HG02981 (cell line): Measurements from ENCODE around the gene RASA3.
"Not testable (repeated sequence)": the region's sequence is repeated elsewhere in the genome, so short reads cannot be mapped to it uniquely, and the experiment has no call there.

Source experiments
- ATAC-seq: cut with Tn5 transposase; IDR thresholded peaks from one replicate; pipeline ENCODE4 v1.9.1; 2021; ENCODE audit warnings: mild to moderate bottlenecking, moderate library complexity; ENCODE audit not compliant: unreplicated experiment

The RASA3 gene

DNA sequence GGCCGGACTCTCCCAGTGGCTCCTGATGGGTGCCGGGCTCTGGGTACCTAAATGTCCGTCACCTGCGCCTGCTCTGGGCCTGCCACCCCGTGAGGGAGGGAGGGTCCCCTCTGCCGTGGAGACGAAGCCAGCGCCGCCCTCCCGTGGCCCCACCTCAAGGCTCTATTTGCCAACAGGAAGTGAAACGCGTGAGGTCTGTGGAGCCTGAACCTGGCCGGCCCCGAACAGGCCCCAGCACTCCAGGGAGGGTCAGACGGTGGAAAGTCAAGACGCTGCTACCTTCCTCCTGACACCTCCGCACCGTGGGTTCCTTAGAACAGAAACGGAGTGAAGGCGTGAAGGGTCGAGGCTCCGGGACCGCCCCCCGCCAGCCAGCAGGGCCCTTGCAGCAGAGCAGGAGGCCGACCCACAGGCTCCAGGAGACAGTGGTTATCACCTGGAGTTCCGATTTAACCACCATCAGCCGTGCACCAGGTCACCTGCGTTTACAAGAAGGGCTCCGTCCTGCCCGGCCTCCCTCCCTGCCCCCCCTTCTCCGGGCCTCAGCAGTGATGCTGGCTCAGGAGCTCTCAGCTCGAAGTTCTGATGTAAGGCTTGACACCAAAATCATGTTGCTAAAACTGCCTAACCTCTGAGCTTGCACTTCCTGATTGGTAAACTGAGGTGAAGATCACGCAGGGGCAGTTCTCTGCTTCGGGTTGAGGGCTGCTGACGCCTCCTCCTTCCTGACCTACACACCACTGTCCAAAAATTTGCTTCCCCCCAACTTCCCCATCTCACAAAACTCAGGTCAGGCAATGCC lies 107.6 kb downstream of the RASA3 start:
- ATAC-seq, result no peak

DNA sequence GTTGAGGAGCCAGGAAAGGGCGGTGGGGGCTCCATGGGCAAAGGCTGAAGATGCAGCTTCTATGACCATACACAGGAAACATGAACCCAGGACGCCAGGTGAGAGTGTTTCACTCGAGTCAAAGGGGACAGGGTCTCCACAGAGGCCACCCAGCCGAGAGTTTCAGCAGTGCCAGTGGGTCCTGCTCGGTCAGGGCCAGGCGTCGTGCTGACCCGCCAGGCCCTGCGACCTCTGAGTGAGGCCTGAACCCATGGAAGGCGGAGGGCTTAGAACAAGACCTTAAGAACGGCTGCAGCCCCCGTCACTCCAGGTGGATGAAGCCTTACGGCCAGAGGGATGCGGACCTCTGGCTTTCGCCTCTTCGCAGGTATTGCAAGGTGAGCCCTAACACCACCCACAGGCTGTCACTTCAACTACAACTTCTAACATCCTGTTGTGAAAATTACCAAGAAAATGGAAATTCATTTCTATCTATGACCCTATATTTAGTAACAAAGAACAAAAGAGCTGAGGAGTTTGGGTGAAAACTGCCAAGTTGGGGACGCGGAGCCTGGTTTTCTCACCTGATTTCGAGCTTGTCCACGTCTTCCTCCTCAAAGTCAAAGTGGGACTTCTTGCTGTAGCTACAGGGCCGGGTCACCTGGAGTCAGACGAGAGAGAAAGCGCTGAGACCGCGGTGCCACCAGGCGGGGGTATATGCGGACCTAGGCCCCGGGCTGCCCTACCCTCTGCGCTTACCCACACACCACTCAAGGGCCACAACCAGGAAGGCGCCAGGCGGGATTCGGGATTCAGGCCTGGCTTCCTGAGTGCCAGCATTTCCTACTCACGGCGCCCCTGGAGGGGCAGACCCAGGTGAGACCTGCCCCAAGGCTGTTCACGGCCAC lies 108.5 kb downstream of the RASA3 start:
- no peak for ATAC-seq

DNA sequence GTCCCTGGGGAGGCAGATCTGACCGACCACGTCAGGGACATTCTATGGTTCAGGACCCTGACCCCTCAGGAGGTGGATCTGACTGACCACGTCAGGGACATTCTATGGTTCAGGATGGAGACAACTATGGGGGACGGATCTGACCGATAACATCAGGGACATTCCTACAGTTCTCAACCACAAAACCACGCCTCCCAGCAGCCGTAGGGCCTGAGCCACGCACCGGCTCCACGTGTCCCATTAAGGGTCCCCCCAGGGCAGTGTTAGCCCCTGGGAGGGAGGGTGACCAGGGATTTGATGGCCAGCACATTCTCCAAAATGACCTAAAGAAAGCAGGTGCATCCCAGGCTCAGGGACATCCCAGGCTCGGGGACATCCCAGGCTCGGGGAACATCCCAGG lies 109.5 kb downstream of the RASA3 start:
- no peak for ATAC-seq

DNA sequence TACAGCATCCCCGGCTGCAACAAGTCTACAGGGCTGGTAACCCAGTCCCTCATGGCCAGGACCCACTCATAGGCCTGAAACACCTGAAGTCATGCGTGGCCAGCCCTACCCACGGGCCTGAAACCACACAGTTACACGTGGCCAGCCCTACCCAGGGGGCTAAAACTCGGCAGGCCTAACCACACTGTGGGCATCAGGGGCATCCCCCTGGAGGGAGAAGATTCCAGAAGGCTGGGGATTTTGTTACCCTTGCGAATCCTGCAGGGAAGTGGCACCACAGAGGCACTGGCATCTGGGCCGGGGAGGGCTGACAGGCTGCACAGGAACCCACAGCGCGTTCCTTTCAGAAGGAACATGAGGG lies 110.1 kb downstream of the RASA3 start:
- ATAC-seq, result no peak

DNA sequence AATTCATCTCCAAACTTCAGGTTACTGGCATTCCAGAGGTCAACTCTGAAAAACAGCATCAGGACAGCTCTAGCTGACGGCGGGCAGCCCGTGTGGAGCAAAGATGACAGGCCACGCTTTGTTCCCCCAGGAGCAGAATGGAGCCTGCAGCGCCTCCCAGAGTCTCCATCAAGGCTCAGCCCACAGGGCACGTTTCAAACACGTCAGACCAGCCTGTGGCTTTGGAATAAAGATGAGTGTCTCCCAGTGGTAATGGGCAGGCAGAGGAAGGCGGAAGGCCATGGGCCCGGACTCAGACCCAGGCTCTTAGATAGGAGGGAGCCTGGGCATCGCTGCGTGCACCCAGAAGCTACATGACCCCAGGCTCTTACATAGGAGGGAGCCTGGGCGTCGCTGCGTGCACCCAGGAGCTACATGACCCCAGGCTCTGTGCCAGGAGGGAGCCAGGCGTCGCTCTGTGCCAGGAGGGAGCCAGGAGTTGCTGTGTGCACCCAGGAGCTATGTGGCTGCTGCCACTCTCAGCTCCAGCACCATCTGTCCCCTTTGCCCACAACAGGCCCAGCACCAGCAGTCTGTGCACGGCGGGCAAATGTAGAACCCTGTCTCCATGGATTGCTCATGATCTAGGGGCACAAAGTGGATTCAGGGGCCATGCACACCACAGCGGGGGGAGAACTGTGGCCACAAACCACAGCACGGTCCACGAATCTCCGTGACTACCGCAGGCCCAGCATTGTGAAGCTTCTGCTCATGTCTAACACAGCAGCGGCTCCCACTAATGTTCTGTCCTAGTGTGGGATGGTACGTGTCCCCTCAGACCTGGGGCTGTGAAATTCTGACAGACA lies 110.7 kb downstream of the RASA3 start:
- no peak for ATAC-seq

DNA sequence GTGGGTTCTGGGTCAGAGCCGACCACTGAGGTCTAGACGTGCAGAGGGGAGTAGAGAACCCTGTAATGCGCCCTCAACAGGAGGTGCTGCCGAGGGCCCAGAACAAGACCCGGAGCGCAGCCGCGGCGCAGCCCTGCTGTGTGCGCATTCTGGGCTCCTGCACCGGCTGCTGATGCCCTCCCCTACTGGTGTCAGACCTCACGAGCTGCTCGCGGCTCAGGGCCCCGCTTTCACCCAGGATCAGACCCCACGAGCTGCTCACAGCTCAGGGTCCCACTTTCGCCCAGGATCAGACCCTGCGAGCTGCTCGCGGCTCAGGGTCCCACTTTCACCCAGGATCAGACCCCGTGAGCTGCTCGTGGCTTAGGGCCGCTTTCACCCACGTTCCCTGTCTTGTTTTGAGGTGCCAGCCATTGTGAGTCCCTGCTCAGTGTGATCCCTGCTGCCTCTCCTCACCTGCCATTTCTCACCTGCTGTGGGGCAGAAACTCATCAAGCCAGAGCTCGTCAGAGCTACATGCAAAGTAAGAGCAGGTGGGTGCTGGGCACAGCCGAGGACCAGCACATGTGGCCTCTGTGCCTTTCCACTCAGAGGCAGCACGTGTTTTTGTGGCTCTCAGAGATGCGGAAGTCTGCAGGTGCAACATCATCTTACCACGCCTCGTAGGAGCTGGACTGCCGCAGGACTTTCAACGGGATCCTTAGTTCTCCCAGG lies 111.5 kb downstream of the RASA3 start:
- ATAC-seq, result no peak

DNA sequence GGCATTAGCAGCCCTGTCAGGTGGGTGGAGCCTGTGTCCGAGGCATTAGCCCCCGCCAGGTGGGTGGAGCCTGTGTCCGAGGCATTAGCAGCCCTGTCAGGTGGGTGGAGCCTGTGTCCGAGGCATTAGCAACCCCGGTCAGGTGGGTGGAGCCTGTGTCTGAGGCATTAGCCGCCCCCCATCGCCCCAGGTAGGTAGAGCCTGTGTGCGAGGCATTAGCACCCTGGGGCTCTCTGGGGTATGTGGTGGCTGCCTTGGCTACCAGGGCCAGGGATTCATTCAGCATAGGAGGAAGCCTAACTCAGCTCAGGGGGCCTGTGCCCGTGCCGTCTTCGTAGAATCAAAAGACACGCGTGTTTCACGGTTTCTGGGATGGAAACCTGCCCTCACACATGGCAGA lies 112.3 kb downstream of the RASA3 start:
- ATAC-seq, result not testable (repeated sequence)

DNA sequence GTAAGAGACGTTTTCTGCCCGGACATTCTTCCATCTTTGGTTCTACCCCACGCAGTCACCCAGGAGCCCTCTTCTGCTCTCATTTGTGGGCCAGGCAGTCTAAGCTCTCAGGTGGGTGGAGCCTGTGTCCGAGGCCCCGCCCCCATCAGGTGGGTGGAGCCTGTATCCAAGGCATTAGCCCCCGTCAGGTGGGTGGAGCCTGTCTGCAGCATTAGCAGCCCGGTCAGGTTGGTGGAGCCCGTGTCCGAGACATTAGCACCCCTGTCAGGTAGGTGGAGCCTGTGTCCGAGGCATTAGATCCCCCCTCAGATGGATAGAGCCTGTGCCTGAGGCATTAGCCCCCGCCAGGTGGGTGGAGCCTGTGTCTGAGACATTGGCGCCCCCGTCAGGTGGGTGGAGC lies 113.1 kb downstream of the RASA3 start:
- ATAC-seq, result no peak

DNA sequence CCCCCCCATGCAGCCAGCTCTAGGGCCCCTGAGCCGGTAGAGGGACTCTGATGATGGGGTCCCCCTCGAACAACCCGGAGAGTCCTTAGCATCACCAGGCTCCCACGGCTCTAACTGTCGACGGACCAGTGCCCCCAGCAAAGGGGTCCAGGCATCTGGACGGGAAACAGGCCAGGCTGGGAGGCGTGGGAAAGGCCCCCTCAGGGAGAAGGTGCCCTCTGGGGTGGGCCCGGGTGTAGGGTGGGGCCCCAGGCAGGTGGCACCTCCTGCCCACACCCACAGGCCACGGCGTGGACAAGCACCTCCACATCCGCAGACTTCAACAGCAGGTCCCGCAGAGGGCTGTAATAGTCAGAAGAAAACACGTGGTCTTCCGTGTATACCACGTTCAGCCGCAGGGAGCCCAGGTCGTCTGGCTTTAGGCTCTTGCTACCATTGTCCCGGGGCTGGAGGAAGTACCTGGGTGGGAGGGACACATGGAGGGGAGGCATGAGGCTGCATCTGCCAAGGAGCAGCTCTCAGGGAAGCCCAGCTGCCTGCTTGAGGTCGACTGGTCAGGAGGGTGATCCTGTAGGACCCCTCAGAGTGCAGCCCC lies 113.9 kb downstream of the RASA3 start:
- no peak for ATAC-seq

DNA sequence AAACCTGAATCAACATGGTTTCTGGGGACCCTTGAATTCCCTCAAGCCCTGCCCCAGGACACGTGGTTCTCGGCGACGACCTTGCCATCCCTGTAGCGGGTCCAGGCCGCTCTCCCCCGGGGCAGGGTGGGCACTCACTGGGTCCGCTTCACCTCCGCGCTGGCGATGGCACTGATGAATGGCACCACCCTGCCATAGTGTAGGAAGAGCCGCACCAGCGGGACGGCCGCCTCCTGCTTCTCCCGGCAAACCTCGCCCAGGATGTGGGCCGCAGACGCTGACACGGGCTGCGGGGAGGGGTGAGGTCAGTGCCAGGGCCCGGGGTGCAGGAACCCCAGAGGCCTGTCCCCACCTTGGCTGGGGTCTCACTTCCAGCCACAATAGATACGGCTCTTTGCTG lies 114.5 kb downstream of the RASA3 start:
- no peak for ATAC-seq

DNA sequence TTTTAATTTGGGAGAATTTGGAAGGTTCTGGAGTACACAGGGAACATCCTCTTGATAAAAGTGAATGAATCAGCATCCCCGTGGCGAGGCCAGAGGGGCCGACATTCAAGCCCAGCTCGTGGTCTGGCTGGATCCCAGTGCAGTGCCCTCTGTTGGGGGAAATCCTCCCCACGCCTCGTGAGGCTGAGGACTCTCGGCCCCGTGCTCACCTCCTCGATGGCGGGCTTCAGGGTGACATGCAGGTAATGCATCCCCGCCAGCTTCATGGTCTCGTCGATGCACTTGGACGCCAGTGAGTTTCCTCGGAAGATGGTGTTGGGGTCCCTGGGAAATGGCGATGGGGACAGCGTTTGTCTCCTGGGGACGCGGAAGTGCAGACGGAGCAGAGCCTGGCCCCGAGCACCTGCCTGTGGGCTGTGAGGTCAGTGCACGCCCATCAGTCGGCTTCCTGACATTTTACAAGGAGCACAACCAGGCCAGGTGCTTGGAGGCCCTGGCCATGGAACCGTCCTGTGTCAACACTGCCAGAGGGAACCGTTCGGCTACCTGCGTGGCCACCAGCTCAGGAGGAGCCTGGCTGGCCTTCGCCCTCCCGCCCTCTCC lies 115.3 kb downstream of the RASA3 start:
- no peak for ATAC-seq

DNA sequence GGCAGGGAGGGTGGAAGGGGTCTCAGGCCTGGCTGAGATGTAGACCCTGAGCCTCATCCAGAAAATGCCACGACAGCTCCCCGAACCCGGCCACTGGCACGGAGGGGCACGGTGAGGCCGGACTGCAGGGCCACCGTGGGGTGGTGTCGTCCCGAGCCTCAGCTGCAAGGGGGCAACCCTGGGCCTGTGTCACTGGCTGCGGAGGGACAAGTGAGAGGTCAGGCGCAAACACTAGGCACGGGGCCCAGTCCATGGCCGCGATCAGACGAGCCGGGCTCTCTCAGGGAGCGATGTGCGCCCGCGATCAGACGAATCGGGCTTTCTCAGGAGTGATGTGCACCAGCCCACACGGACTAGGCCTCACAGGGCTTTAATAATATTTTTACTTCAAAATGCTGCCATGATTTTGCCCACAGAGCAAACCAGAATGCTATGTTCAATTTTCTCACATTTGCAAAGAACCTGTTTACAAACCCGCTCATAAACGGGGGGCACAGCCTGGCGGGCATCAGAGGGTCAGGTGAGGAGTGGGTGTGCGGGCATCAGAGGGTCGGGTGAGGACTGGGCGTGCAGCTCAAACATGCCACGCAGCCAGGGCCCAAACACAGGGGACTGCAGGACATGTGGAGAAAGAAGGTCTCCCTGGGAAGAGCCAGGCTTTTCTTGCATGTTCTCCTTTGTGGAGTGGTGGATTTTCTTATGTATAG lies 115.9 kb downstream of the RASA3 start:
- ATAC-seq, result no peak

DNA sequence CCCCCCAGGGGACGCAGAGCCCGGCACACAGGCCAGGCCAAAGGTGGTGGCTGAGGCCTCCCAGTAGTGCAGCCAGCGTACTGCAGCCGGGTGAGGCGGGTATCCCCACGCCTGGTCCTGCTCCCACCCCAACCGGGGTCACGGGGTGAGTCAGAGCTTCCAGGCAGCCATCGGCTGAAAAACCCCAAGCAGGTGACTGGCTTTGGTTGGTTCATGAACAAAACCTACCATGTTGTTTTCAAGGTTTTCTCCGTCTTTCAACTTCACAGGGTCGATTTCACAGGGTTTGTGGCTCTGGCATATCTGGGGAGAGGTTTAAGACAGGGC lies 116.5 kb downstream of the RASA3 start:
- no peak for ATAC-seq

DNA sequence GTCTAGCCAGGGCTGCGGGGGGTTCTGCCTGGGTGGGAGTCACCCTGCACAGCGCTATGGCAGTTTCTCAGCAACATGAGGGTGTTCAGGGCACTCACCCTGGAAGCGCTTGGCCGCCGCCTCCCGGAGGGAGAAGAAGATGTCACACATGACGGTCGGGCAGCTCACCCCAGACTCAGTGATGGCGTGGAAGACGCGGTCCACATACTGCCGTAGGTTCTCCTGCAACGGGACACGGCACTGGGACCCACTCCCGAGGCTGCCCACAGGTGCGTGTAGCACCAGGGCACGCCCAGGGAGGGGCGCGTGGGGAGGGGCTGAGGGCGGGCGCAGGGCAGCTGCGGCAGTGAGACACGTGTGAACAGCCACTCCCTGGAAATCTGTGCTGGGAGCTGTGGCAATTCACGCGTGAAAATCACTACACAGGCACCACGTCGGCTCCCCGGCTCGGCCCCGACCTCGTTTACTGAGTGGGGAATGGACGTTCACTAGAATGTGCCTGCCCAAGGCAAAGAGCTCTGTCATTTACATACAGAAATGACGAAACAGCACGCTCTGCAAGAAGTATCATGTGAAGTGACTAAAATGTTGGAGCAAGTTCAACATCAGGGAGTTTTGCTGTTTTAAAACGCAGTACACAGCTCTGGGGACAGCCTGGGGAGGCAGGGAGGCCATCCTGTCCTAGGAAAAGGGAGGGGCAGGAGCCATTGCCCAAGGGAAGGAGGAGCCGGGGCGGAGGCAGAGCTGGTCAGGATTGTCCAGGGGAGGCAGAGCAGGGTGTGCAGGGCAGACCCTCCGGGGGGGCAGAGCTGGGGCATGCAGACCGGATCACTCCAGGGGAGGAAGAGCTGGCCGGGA lies 117.1 kb downstream of the RASA3 start:
- no peak for ATAC-seq

DNA sequence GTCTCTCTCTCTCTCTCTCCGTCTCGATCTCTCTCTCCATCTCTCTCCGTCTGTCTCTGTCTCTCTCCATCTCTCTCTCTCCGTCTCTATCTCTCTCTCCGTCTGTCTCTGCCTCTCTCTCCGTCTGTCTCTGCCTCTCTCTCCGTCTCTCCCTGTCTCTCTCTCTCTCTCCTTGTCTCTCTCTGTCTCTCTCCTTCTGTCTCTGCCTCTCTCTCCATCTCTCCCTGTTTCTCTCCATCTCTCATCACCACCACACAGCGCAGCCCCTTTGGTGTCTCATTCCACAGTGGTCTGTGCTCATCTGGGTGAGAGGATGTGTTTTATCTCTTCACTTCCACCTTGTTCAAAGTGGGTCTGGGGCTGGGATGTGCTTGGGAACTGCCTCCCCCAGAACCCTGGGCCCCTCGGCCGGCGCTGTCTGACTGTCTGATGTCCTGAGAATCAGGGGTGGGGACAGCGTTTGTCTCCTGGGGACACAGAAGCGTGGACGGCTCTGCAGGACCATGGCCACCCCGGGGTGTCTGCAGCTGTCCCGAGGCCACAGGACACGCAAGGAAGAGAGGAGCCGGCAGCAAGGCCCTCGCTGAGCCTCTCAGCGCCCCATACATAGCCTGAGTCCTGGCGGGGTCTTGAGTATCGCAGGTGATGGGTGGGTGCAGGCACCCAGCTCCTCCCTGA lies 118.3 kb downstream of the RASA3 start:
- ATAC-seq, result no peak

DNA sequence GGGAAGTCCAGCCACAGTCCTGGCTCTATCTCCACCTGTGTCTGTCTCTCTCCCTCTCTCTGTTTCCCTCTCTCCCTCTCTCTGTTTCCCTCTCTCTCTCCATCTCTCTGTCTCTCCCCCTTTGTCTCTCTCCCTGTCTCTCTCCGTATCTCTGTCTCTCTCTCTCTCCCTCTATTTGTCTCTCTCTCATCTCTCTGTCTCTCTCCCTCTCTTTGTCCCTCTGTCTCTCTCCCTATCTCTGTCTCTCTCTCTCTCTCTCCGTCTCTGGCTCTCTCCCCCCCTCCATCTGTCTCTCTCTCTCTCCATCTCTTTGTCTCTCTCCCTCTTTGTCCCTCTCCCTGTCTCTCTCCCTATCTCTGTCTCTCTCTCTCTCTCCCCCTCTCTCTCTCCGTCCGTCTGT lies 119.1 kb downstream of the RASA3 start:
- no peak for ATAC-seq

DNA sequence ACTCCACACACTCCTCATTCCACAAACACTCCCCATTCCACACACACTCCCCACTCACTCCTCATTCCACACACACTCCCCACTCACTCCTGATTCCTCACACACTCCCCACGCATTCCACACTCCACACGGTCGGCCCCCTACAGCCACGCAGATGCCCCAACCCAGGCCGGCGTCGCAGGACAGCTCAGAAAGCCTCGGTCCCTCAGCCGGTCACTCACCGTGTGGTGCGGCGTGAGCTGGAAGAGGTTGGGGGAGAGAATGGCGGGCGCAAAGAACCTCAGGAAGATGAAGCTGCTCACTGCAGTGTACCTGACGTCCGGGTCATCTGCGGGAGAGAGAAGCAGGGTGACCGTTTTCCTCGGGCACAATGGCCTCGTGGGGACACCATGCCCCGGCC lies 119.5 kb downstream of the RASA3 start:
- ATAC-seq, result no peak

DNA sequence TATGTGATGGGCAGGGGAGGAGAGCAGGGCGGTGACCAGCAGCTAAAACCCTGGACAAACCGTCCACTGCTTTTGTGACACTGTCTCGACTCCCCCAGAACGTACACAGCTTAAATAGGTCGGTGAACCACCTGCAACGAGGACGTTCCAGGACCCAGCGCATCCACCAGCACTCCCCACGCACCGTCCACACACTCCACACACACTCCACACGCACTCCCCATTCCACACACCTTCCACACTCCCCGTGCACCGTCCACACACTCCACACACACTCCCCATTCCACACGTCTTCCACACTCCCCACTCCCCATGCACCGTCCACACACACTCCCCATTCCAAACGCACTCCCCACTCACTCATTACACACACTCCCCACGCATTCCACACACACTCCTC lies 120.3 kb downstream of the RASA3 start:
- ATAC-seq, result no peak
